Measurements from ENCODE around the gene ADGRA1. TPM values are rescaled to one million over a fixed set of nuclear protein-coding genes. Genes with fewer than 3 reads are reported as not detected.
"Not testable (repeated sequence)": the region's sequence is repeated elsewhere in the genome, so short reads cannot be mapped to it uniquely, and the experiment has no call there.

The ADGRA1 gene
- total and polyA plus RNA-seq, 5 donors = 0.02 to 0.14 TPM; not detected in 3

- intact Hi-C loops (cut with DNase I) = loop anchor here in 1 of 4 donors (10.0 kb wide), 1 partner anchor 475 kb away; no protein-coding TSS in a partner anchor
- H3K9me3 ChIP-seq (ENCODE audit: control insufficient read depth, low read length) = no peaks in the 10 kb centered on the region
- ATAC-seq = no peak
- DNase-seq = peak in 1 of 3 donors; percentile 28
- H3K4me3 ChIP-seq (ENCODE audit: low read length) = no peak overlapping the region
- H3K4me1 ChIP-seq (ENCODE audit: control insufficient read depth, insufficient read depth, low read length) = no peaks in the 10 kb centered on the region
- WGBS = 70% methylated on average over 20 of the region's 20 CpGs
- H3K27me3 ChIP-seq (ENCODE audit: control insufficient read depth, insufficient read depth) = no peaks in the 10 kb centered on the region
- H3K27ac ChIP-seq (ENCODE audit: low read length) = no peak overlapping the region
Observed at GRCh38 chr10:133129859-133130495, 42.3 kb downstream of the ADGRA1 start.

DNA sequence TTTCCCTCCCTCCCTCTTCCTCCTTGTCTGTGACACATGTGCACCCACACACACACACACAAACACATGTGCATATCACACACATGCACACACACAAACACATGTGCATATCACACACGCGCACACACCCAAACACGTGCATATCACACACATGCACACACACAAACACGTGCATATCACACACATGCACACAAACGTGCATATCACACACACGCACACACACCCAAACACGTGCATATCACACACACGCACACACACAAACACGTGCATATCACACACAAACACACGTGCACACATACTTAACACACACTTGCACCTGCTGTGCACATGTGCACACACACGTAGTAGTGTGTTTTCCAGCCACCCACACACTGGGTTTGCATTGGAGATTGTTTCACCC is 42.9 kb downstream of the ADGRA1 start:
- DNase-seq = no peak
- intact Hi-C loops (cut with DNase I) = no loop called here
- H3K4me1 ChIP-seq (ENCODE audit: control insufficient read depth, insufficient read depth, low read length) = no peaks in the 10 kb centered on the region
- H3K27ac ChIP-seq (ENCODE audit: low read length) = no peak overlapping the region
- no peak for ATAC-seq
- H3K27me3 ChIP-seq (ENCODE audit: control insufficient read depth, insufficient read depth) = no peaks in the 10 kb centered on the region
- 77% methylated on average over 11 of the region's 11 CpGs for WGBS
- no peak overlapping the region for H3K4me3 ChIP-seq (ENCODE audit: low read length)
- H3K9me3 ChIP-seq (ENCODE audit: control insufficient read depth, low read length) = no peaks in the 10 kb centered on the region

DNA sequence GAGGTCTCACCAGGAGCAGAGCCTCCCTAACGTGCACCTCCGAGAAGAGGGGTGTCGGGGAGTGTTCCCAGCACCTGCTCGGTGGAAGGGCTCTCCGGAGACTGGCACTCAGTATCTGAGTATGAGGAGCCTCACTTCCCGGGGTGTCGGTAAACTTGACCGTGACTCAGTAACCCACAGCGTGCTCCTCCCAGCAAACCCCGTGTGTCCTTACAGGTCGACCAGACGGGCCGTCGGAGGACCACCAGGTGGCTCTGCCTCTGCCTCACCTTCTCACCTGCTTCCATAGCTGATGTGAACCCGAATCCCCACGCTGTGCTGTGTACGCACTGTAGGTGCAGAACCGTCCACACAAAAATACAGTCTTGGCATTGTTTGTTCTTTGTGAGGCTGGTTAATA is 43.3 kb downstream of the ADGRA1 start:
- H3K4me3 ChIP-seq (ENCODE audit: low read length) = no peak overlapping the region
- H3K4me1 ChIP-seq (ENCODE audit: control insufficient read depth, insufficient read depth, low read length) = no peaks in the 10 kb centered on the region
- H3K9me3 ChIP-seq (ENCODE audit: control insufficient read depth, low read length) = no peaks in the 10 kb centered on the region
- H3K27me3 ChIP-seq (ENCODE audit: control insufficient read depth, insufficient read depth) = no peaks in the 10 kb centered on the region
- intact Hi-C loops (cut with DNase I) = no loop called here
- ATAC-seq (no peak), DNase-seq (peak in 1 of 3 donors; percentile 31)
- H3K27ac ChIP-seq (ENCODE audit: low read length) = no peak overlapping the region
- 75% methylated on average over 18 of the region's 18 CpGs for WGBS

GRCh38 chr10:133131734-133132472 is 44.2 kb downstream of the ADGRA1 start:
- ATAC-seq (no peak), DNase-seq (peak in 1 of 3 donors; percentile 35)
- Histone ChIP-seq H3K9me3 (ENCODE audit: control insufficient read depth, low read length) (no peaks in the 10 kb centered on the region), H3K4me1 (ENCODE audit: control insufficient read depth, insufficient read depth, low read length) (no peaks in the 10 kb centered on the region), H3K27me3 (ENCODE audit: control insufficient read depth, insufficient read depth) (no peaks in the 10 kb centered on the region), H3K4me3 (ENCODE audit: low read length) (no peak overlapping the region), H3K27ac (ENCODE audit: low read length) (no peak overlapping the region)
- intact Hi-C loops (cut with DNase I) = no loop called here
- WGBS = 84% methylated on average over 41 of the region's 41 CpGs

GRCh38 chr10:133132473-133133291 is 45.0 kb downstream of the ADGRA1 start:
- Histone ChIP-seq H3K4me3 (ENCODE audit: low read length) (no peak overlapping the region), H3K27me3 (ENCODE audit: control insufficient read depth, insufficient read depth) (no peaks in the 10 kb centered on the region), H3K4me1 (ENCODE audit: control insufficient read depth, insufficient read depth, low read length) (no peaks in the 10 kb centered on the region), H3K9me3 (ENCODE audit: control insufficient read depth, low read length) (no peaks in the 10 kb centered on the region), H3K27ac (ENCODE audit: low read length) (no peak overlapping the region)
- no peak for ATAC-seq
- DNase-seq = no peak
- 86% methylated on average over 26 of the region's 26 CpGs for WGBS
- intact Hi-C loops (cut with DNase I) = no loop called here

DNA sequence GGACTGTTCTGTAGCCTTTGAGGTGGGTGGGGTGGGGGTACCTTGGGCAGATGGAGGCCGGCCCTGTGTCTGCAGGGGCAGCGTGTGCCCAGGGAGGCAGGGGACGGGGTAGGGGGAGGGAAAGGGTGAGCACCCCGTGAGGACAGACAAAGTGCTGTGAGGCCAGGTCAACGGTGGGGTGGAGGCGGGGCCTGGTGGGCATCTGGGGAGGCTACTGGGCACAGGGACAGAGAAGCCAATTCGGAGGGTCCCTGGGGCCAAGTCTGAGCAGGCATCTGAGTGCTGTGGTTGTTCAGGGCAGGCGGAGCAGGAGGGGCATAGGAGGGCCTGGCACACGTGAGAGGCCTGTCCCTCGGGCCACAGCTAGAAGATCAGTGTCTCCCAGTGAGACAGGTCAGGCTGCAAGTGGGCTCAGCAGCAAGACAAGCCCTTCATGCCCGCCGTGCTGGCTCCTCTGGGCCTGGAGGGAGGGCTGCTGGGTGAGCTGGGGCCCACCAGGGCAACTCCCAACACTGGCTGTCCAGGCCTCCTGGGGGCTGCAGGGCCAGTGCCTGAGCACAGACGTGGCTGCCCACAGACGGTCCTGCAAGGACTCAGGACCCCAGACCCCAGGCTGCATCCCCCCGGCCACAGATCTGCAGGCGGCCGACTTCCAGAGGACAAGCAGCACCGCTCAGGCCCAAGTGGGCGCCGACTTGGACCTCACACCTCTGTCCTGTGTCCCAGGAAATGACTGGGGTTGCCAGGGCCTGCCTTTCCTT is 45.9 kb downstream of the ADGRA1 start:
- no peaks in the 10 kb centered on the region for H3K4me1 ChIP-seq (ENCODE audit: control insufficient read depth, insufficient read depth, low read length)
- DNase-seq (peak in 1 of 3 donors; percentile 34), ATAC-seq (peak in 1 of 2 donors; percentile 31)
- intact Hi-C loops (cut with DNase I) = no loop called here
- H3K4me3 ChIP-seq (ENCODE audit: low read length) = no peak overlapping the region
- 75% methylated on average over 20 of the region's 20 CpGs for WGBS
- no peaks in the 10 kb centered on the region for H3K27me3 ChIP-seq (ENCODE audit: control insufficient read depth, insufficient read depth)
- no peaks in the 10 kb centered on the region for H3K9me3 ChIP-seq (ENCODE audit: control insufficient read depth, low read length)
- H3K27ac ChIP-seq (ENCODE audit: low read length) = no peak overlapping the region

GRCh38 chr10:133134411-133135115 is 46.8 kb downstream of the ADGRA1 start:
- peak in 1 of 2 donors; percentile 35 for ATAC-seq
- Histone ChIP-seq H3K27me3 (ENCODE audit: control insufficient read depth, insufficient read depth) (no peaks in the 10 kb centered on the region), H3K4me3 (ENCODE audit: low read length) (no peak overlapping the region), H3K4me1 (ENCODE audit: control insufficient read depth, insufficient read depth, low read length) (no peaks in the 10 kb centered on the region), H3K27ac (ENCODE audit: low read length) (no peak overlapping the region), H3K9me3 (ENCODE audit: control insufficient read depth, low read length) (no peaks in the 10 kb centered on the region)
- DNase-seq = peak in 1 of 3 donors; percentile 34
- WGBS = 73% methylated on average over 20 of the region's 20 CpGs
- intact Hi-C loops (cut with DNase I) = no loop called here

DNA sequence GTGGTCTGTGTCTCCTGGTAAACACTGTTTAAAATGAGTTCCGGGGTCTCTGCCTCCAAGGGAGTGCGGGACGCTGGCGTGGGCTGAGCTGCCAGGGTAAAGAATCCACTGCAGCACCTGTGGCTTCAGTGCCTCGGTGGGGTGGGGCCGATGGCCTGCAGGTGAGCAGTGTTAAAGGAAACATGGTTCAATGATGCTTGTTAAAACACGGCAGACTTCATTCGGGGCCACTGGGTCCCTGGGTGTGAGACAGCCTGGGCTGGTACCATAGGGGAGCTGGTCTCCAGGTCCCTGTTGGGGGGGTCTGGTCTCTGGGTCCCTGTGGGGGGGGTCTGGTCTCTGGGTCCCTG is 47.4 kb downstream of the ADGRA1 start:
- intact Hi-C loops (cut with DNase I) = no loop called here
- 74% methylated on average over 8 of the region's 8 CpGs for WGBS
- peak in 1 of 3 donors; percentile 39 for DNase-seq

DNA sequence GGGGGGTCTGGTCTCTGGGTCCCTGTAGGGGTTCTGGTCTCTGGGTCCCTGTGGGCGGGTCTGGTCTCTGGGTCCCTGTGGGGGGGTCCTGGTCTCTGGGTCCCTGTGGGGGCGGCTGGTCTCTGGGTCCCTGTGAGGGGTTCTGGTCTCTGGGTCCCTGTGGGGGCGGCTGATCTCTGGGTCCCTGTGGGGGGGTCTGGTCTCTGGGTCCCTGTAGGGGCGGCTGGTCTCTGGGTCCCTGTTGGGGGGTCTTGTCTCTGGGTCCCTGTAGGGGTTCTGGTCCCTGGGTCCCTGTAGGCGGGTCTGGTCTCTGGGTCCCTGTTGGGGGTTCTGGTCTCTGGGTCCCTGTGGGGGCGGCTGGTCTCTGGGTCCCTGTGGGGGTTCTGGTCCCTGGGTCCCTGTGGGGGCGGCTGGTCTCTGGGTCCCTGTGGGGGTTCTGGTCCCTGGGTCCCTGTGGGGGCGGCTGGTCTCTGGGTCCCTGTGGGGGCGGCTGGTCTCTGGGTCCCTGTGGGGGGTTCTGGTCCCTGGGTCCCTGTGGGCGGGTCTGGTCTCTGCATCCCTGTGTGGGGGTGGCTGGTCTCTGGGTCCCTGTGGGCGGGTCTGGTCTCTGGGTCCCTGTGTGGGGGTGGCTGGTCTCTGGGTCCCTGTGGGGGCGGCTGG is 49.9 kb downstream of the ADGRA1 start:
- peak in 2 of 3 donors; percentile 5 to 33 for DNase-seq
- ATAC-seq; intact Hi-C loops (cut with DNase I): not testable (repeated sequence)

More for the DNA sequence above, 47.4 kb downstream of the ADGRA1 start:
- Histone ChIP-seq H3K4me1 (ENCODE audit: control insufficient read depth, insufficient read depth, low read length) (no peaks in the 10 kb centered on the region), H3K9me3 (ENCODE audit: control insufficient read depth, low read length) (no peaks in the 10 kb centered on the region), H3K27ac (ENCODE audit: low read length) (no peak overlapping the region), H3K27me3 (ENCODE audit: control insufficient read depth, insufficient read depth) (no peaks in the 10 kb centered on the region), H3K4me3 (ENCODE audit: low read length) (no peak overlapping the region)
- no peak for ATAC-seq

More for the DNA sequence above, 49.9 kb downstream of the ADGRA1 start:
- H3K9me3 ChIP-seq (ENCODE audit: control insufficient read depth, low read length); H3K27ac ChIP-seq (ENCODE audit: low read length); H3K4me1 ChIP-seq (ENCODE audit: control insufficient read depth, insufficient read depth, low read length); H3K4me3 ChIP-seq (ENCODE audit: low read length); H3K27me3 ChIP-seq (ENCODE audit: control insufficient read depth, insufficient read depth): not testable (repeated sequence)
- WGBS = 90% methylated on average over 12 of the region's 12 CpGs

All from right cardiac atrium (tissue), 5 donors.